Activated CD4-positive, alpha-beta T cell treated with anti-CD3 and anti-CD28 coated beads for 48 hours (primary cell): Measurements from ENCODE around the gene ZBTB22.
"Not testable (repeated sequence)": the region's sequence is repeated elsewhere in the genome, so short reads cannot be mapped to it uniquely, and the experiment has no call there.

ENCODE experiments used
- DNase-seq: peaks from one replicate; pipeline ENCODE4 v3.0.0-alpha.2; 2020

ZBTB22 gene

GRCh38 chr6:33317669-33318425 is at the start of gene ZBTB22:
TSS of gene ZBTB22 (minus strand) at chr6:33317744. CDS start at chr6:33316916, 828 bp downstream.
- peak; percentile 98 for DNase-seq

- DNase-seq = no peak
Measured at GRCh38 chr6:33367009-33367714, 49.6 kb upstream of the ZBTB22 start.

- peak; percentile 10 for DNase-seq
Measured at GRCh38 chr6:33365206-33365971, 47.8 kb upstream of the ZBTB22 start.

GRCh38 chr6:33364475-33365205 is 47.1 kb upstream of the ZBTB22 start:
- not testable (repeated sequence) for DNase-seq

GRCh38 chr6:33363486-33363885 is 45.9 kb upstream of the ZBTB22 start:
- not testable (repeated sequence) for DNase-seq

GRCh38 chr6:33359331-33359730 is 41.8 kb upstream of the ZBTB22 start:
- no peak for DNase-seq

- not testable (repeated sequence) for DNase-seq
Measured at GRCh38 chr6:33357160-33357871, 39.8 kb upstream of the ZBTB22 start.

- no peak for DNase-seq
Measured at GRCh38 chr6:33356295-33356694, 38.8 kb upstream of the ZBTB22 start.

- not testable (repeated sequence) for DNase-seq
Measured at GRCh38 chr6:33355860-33356259, 38.3 kb upstream of the ZBTB22 start.

GRCh38 chr6:33347816-33348215 is 30.3 kb upstream of the ZBTB22 start:
- no peak for DNase-seq

GRCh38 chr6:33346972-33347371 is 29.4 kb upstream of the ZBTB22 start:
- not testable (repeated sequence) for DNase-seq

- DNase-seq = peak; percentile 70
Measured at GRCh38 chr6:33344701-33345697, 27.5 kb upstream of the ZBTB22 start.

GRCh38 chr6:33343953-33344611 is 26.5 kb upstream of the ZBTB22 start:
- peak; percentile 41 for DNase-seq

GRCh38 chr6:33343606-33343952 is 26.0 kb upstream of the ZBTB22 start:
- DNase-seq = not testable (repeated sequence)

GRCh38 chr6:33339193-33339592 is 21.6 kb upstream of the ZBTB22 start:
- no peak for DNase-seq

- DNase-seq = no peak
Measured at GRCh38 chr6:33336495-33336894, 19.0 kb upstream of the ZBTB22 start.

GRCh38 chr6:33335916-33336315 is 18.4 kb upstream of the ZBTB22 start:
- DNase-seq = no peak

GRCh38 chr6:33333666-33334065 is 16.1 kb upstream of the ZBTB22 start:
- no peak for DNase-seq

GRCh38 chr6:33330736-33331135 is 13.2 kb upstream of the ZBTB22 start:
- DNase-seq = no peak

GRCh38 chr6:33329058-33329457 is 11.5 kb upstream of the ZBTB22 start:
- DNase-seq = no peak
